Neural cell (in vitro differentiated cells): Measurements from ENCODE around the gene KIAA1549.

ENCODE experiments used
- EP300 ChIP-seq: fragments of 450-650 bp; conservative IDR thresholded peaks from 2 replicates; pipeline ENCODE4 v1.6.1; 2014; ENCODE audit warnings: antibody characterized with exemption, mild to moderate bottlenecking, moderate library complexity; ENCODE audit not compliant: poor library complexity, severe bottlenecking
- EZH2 ChIP-seq: fragments of 200-600, 300-800 bp; shearing (Covaris generic), sonication (generic); IDR thresholded peaks from 2 replicates; pipeline ENCODE4 v1.6.1; 2014; ENCODE audit warnings: antibody characterized with exemption, low read length, borderline replicate concordance, mild to moderate bottlenecking; ENCODE audit not compliant: insufficient read depth, poor library complexity, severe bottlenecking
- RAD21 ChIP-seq: fragments of 450-650 bp; conservative IDR thresholded peaks from 2 replicates; pipeline ENCODE4 v1.6.1; 2014; ENCODE audit warnings: antibody characterized with exemption, mild to moderate bottlenecking, moderate library complexity
- TAF1 ChIP-seq: IDR thresholded peaks from 2 replicates; pipeline ENCODE4 v1.6.1; 2012; ENCODE audit warnings: low read depth
- TF ChIP-seq, protein P1 (sequence below): fragments of 450-650 bp; IDR thresholded peaks from 2 replicates; pipeline ENCODE4 v1.5.1; 2014; ENCODE audit warnings: antibody characterized with exemption, mild to moderate bottlenecking, moderate library complexity; ENCODE audit not compliant: poor library complexity, severe bottlenecking

GRCh38 chr7:138903859-138904435 lies 77.2 kb downstream of the KIAA1549 start:
- TF ChIP-seq, protein P1, sequence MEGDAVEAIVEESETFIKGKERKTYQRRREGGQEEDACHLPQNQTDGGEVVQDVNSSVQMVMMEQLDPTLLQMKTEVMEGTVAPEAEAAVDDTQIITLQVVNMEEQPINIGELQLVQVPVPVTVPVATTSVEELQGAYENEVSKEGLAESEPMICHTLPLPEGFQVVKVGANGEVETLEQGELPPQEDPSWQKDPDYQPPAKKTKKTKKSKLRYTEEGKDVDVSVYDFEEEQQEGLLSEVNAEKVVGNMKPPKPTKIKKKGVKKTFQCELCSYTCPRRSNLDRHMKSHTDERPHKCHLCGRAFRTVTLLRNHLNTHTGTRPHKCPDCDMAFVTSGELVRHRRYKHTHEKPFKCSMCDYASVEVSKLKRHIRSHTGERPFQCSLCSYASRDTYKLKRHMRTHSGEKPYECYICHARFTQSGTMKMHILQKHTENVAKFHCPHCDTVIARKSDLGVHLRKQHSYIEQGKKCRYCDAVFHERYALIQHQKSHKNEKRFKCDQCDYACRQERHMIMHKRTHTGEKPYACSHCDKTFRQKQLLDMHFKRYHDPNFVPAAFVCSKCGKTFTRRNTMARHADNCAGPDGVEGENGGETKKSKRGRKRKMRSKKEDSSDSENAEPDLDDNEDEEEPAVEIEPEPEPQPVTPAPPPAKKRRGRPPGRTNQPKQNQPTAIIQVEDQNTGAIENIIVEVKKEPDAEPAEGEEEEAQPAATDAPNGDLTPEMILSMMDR, result no peak
- TF ChIP-seq EZH2 (no peak), EP300 (no peak), TAF1 (no peak), RAD21 (no peak)
